DND-41 (cell line): ENCODE results near the gene CAMKV.

Experiments used
- ATAC-seq: fragments of 200-7000 bp; cut with Tn5 transposase; 3 replicates; pipeline ENCODE4 v1.9.1; 2021; ENCODE audit warnings: low read depth; ENCODE audit not compliant: insufficient read depth
- DNase-seq: peaks from one replicate; pipeline ENCODE4 v3.0.0-alpha.2; 2020
- H2AFZ ChIP-seq: 2 replicates; pipeline ENCODE4 v1.6.0; 2012; ENCODE audit warnings: low read depth, low read length
- H3K27ac ChIP-seq: 2 replicates; pipeline ENCODE4 v1.5.1; 2012; ENCODE audit warnings: low read length, inconsistent platforms
- H3K27me3 ChIP-seq: fragments of 200-600 bp; sonication (generic); 2 replicates; pipeline ENCODE4 v1.6.0; 2012; ENCODE audit warnings: low read length, mild to moderate bottlenecking, inconsistent platforms; ENCODE audit not compliant: insufficient read depth, poor library complexity
- H3K36me3 ChIP-seq: 2 replicates; pipeline ENCODE4 v1.5.1; 2012; ENCODE audit warnings: low read length, inconsistent platforms; ENCODE audit not compliant: insufficient read depth
- H3K4me1 ChIP-seq: 2 replicates; pipeline ENCODE4 v1.5.1; 2012; ENCODE audit warnings: mild to moderate bottlenecking, low read length; ENCODE audit not compliant: insufficient read depth
- H3K4me2 ChIP-seq: 2 replicates; pipeline ENCODE4 v1.6.0; 2012; ENCODE audit warnings: mild to moderate bottlenecking, moderate library complexity, low read length, inconsistent platforms; ENCODE audit not compliant: insufficient read depth
- H3K4me3 ChIP-seq, 2 experiments: fragments of 200-600 bp in 1 of 2; shearing (Covaris generic) in 1 of 2; 2 replicates each; pipeline ENCODE4 v1.5.1; 2012 to 2016; ENCODE audit warnings: inconsistent platforms in 2 of 2, low read length in 2 of 2, mild to moderate bottlenecking in 2 of 2, low read depth in 1 of 2, moderate library complexity in 1 of 2
- H3K79me2 ChIP-seq: 2 replicates; pipeline ENCODE4 v1.6.0; 2012; ENCODE audit warnings: low read length, inconsistent platforms; ENCODE audit not compliant: insufficient read depth
- H3K9ac ChIP-seq: 2 replicates; pipeline ENCODE4 v1.6.0; 2012; ENCODE audit warnings: low read depth, mild to moderate bottlenecking, inconsistent platforms, low read length, moderate library complexity
- H3K9me3 ChIP-seq: 2 replicates; pipeline ENCODE4 v1.5.1; 2012; ENCODE audit warnings: low read length, moderate library complexity, mild to moderate bottlenecking, inconsistent platforms; ENCODE audit not compliant: insufficient read depth, severe bottlenecking
- H4K20me1 ChIP-seq: 2 replicates; pipeline ENCODE4 v1.6.0; 2012; ENCODE audit warnings: low read length; ENCODE audit not compliant: insufficient read depth
- CTCF ChIP-seq: IDR thresholded peaks from 2 replicates; pipeline ENCODE4 v1.5.1; 2012; ENCODE audit warnings: borderline replicate concordance, low read length, moderate library complexity, mild to moderate bottlenecking; ENCODE audit not compliant: poor library complexity, severe bottlenecking; ENCODE audit errors: extremely low read depth
- EZH2 ChIP-seq: IDR thresholded peaks from 3 replicates; pipeline ENCODE4 v1.6.1; 2012; ENCODE audit warnings: borderline replicate concordance, low read depth, mild to moderate bottlenecking, moderate library complexity, low read length, inconsistent platforms; ENCODE audit not compliant: severe bottlenecking

Gene CAMKV

GRCh38 chr3:49841126-49841696, 28.5 kb downstream of the CAMKV start:
- H3K9me3 ChIP-seq, result no peaks in the 10 kb centered on the region
- DNase-seq, result peak; percentile 47
- H2AFZ ChIP-seq, result no peak overlapping the region
- no peaks in the 10 kb centered on the region for H3K27me3 ChIP-seq
- no peak overlapping the region for H3K9ac ChIP-seq
- no peak overlapping the region for H3K4me2 ChIP-seq
- H3K4me1 ChIP-seq, result no peaks in the 10 kb centered on the region
- H4K20me1 ChIP-seq, result no peaks in the 10 kb centered on the region
- TF ChIP-seq EZH2 (no peak), CTCF (peak; percentile 72)
- no peak overlapping the region for H3K27ac ChIP-seq
- ATAC-seq, result peak; percentile 66
- H3K4me3 ChIP-seq, result no peak overlapping the region
- peaks cover 88% of the 10 kb centered on the region for H3K36me3 ChIP-seq
- H3K79me2 ChIP-seq, result no peaks in the 10 kb centered on the region

- TF ChIP-seq EZH2, result no peak
- no peak for DNase-seq
- no peak overlapping the region for H3K4me2 ChIP-seq
These were observed 29.3 kb downstream of the CAMKV start for GRCh38 chr3:49840388-49840787.

GRCh38 chr3:49839193-49839809, 30.4 kb downstream of the CAMKV start:
- Histone ChIP-seq H3K27me3 (no peaks in the 10 kb centered on the region), H3K79me2 (no peaks in the 10 kb centered on the region), H4K20me1 (no peaks in the 10 kb centered on the region), H3K27ac (no peak overlapping the region), H3K36me3 (peaks cover 81% of the 10 kb centered on the region), H3K9ac (no peak overlapping the region), H3K9me3 (no peaks in the 10 kb centered on the region), H2AFZ (no peak overlapping the region), H3K4me3 (no peak overlapping the region), H3K4me2 (no peak overlapping the region), H3K4me1 (no peaks in the 10 kb centered on the region)
- peak; percentile 92 for ATAC-seq
- DNase-seq, result peak; percentile 80
- no peak for TF ChIP-seq EZH2
- TF ChIP-seq CTCF, result peak; percentile 95

More at GRCh38 chr3:49840388-49840787, 29.3 kb downstream of the CAMKV start:
- Histone ChIP-seq H3K9ac (no peak overlapping the region), H2AFZ (no peak overlapping the region), H3K27ac (no peak overlapping the region), H3K27me3 (no peaks in the 10 kb centered on the region), H3K79me2 (no peaks in the 10 kb centered on the region), H4K20me1 (no peaks in the 10 kb centered on the region), H3K36me3 (peaks cover 83% of the 10 kb centered on the region), H3K4me1 (no peaks in the 10 kb centered on the region), H3K9me3 (no peaks in the 10 kb centered on the region), H3K4me3 (no peak overlapping the region)
- no peak for ATAC-seq

GRCh38 chr3:49831341-49831740, 38.4 kb downstream of the CAMKV start:
- Histone ChIP-seq H4K20me1 (no peaks in the 10 kb centered on the region), H3K4me1 (no peaks in the 10 kb centered on the region), H3K27me3 (no peaks in the 10 kb centered on the region), H2AFZ (no peak overlapping the region), H3K9me3 (no peaks in the 10 kb centered on the region), H3K27ac (no peak overlapping the region), H3K4me3 (no peak overlapping the region), H3K79me2 (no peaks in the 10 kb centered on the region), H3K36me3 (peaks cover 70% of the 10 kb centered on the region), H3K4me2 (no peak overlapping the region), H3K9ac (no peak overlapping the region)
- ATAC-seq (no peak), DNase-seq (no peak)
- TF ChIP-seq CTCF (no peak), EZH2 (no peak)
